Femur (tissue), 1 donor: ENCODE data around the gene BATF3.

ENCODE experiments used
- DNase-seq: peaks from one replicate; pipeline ENCODE4 v3.0.0-alpha.2; 2017

BATF3 gene

DNA sequence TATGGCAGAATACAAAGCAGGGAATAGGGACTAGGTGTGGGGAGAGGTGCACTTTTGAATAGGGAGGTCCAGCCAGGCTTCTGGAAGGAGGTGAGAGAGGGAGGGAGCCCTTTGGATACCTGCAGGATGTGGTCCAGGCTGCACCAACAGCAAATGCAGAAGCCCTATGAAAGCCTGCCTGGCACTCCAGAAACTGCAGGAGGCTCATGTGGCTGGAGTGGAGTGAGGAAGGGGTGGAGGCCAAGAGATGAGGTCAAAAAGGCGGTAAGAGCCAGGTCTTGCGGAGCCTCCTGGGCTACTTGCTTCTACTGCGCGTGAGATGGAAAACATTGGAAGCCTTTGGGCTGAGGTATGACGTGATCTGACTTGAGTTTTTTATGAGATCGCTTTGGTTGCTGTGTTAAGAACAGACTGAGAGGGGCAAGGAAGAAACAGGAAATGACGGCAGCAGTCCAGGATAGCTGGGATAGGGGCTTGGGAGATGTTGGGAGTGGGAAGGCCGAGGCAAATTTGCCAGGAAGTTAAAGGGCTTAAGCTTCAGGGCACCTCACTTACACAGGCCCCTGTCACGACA is 4.4 kb upstream of the BATF3 start:
- DNase-seq: no peak

DNA sequence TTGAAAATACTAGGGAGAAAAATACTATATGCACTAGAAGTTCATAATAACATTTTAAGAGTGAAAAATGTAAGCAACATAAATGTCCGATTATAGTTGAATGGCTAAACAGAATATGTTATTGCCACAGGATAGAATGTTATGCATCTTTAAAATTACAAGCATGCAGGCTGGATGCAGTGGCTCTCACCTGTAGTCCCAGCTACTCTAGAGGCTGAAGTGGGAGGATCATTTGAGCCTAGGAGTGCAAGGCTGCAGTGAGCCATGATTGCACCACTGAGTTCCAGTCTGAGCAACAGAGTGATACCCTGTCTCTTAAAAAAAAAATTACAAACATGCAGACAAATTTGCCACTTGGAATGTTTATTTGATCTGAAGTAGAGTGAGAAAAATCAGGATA is 3.0 kb upstream of the BATF3 start:
- no peak for DNase-seq

DNA sequence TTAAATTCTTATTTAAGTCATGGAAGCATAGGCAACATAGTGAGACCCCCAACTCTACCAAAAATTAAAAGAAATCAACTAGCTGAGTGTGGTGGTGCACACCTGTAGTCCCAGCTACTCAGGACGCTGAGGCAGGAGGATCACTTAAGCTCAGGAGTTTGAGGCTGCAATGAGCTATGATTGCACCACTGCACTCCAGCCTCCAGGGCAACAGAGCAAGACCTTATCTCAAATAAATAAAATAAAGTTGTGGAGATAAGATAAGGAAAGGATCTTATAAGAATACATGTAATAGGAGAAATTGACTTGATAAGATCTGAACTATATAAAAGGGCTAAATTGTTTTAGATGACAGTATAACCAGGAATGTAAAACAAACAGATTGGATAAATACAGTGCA is 2.3 kb upstream of the BATF3 start:
- no peak for DNase-seq

- peak; percentile 79 for DNase-seq
Measured at GRCh38 chr1:212700892-212701819, 1.5 kb upstream of the BATF3 start.

DNA sequence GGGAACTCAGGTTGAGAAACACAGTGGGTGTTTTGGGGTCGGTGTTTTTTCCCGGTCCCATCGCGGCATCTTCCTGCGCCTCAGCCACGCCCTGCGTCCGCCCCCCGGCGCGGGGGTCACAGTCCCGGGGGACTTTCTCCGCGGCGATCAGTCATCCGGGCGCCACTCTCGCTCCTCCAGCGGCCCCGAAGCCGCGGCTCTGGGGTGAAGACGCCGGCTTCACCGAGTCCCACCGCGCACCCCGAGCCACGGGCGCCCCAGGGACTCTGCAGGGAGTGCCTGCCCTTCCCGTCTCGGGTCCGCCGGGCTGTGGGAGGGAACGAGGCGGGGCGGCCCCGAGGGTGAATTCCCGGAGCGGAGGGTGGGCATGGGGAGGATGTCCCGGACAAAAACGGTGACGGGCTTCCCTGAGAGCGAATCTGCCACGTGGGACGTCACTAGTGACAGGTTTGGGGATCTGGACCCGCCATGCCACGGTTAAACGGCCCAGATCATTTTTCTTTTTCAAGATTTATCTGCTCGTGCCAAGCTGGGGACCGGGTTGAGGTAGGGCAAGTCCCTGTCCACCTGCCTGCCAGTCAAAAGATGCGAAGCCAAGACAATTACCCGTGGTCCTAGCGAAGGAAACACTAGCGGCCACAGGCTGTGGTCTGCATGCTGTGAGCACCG is 717 bp upstream of the BATF3 start:
- DNase-seq: peak; percentile 51

DNA sequence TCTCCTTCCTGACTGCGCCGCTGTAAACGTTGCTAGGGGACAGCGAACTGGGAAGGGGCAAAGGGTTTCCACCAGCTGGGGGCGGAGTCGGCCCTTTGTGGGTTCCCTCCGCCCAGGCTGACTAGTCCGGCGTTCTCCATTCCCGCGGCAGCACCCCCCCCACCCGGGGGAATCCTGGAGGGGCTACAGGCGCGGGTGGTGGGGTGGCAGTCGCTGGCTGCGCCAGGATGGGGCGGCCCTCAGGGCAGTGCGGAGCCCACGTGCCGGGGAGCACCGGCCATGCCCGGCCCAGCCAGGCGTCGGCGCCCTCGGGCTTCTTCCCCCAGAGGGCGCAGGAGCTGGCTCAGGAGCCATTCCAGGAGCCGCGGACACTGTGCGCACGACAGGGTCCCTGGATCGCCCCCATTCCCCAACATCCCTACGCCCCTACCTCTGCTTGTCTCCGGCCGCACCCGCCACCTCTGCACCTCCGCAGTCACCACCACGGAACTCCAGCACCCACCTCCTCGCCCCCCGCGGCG is 476 bp downstream of the BATF3 start:
- peak; percentile 59 for DNase-seq

GRCh38 chr1:212698467-212699103 is 1.1 kb downstream of the BATF3 start:
- DNase-seq: no peak

GRCh38 chr1:212696721-212697331 is 2.8 kb downstream of the BATF3 start:
- DNase-seq: no peak

- DNase-seq: no peak
Measured at GRCh38 chr1:212692774-212693644, 6.6 kb downstream of the BATF3 start.

DNA sequence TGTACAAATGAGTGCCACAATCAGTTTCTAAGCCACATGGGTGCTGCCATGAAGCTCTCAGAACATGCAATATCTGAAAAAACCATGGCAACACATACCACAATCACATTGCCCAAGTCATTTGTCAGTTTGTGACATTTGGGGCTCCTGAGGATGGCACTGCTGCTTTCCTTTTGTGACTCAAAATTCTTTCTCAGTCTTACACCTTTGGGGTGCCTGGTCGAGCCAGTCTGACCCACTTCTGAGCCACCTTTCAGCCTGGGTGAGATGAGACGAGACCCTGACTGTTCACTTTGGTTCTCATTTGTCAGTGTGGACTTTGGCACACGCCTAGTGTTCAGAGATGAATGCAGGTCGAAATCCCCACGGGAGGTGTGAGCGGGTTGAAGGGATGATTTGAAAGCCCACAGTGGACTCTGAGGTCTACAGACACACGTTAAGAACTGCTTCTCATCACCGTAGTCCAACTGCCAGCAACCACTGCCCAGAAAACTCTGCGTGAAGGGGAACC is 8.0 kb downstream of the BATF3 start:
- no peak for DNase-seq

DNA sequence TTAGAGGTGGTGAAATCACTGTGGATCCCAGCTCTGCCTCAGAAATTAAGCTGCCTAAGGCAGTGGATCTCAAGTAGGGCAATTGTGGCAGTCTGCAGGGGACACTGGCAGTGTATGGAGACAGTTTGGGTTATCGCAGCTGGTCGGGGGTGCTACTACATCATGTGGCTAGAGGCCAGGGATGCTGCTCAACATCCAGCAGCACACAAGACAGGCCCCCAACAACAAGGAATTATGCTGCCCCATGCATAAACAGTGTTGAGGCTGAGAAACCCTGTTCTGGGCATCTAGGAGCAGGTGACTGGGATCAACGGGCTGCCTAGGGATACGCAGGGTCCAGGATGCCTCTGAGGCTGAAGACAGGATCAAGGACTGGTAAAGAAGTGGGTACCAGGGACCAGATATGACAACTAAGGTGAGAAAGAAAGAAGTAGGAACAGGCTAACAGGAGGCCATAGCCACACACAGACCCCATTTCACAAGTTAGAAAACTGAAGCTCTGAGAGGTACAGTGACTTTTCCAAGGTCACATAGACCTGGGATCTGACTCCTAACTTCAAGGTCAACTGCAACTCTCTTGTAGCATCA is 8.7 kb downstream of the BATF3 start:
- no peak for DNase-seq

GRCh38 chr1:212689758-212690529 is 9.7 kb downstream of the BATF3 start:
- DNase-seq: no peak

DNA sequence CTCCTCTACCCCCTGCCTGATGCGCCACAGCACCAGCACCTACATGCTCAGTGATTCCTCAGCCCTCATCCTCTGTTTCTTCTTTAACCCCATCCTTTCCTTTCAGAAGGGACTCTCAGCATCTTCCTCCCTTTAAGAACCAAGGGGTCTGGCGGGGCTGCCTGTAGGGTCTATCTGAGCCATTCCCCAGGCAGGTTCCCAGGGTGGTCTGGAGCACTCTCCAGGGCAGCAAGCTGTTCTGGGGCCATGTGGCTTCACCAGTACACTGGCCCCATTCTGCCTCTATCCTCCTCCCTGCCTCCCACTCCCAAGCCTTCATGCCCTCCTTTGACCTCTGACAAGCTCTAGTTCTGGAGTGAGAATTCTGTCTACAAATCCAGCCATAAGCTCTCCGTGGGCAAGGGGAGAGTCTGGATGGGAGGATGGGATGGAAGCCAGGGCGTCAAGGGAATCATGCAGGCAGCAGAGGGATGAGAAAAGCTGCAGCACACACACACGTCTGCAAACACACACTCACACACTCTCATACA is 10.4 kb downstream of the BATF3 start:
- no peak for DNase-seq

DNA sequence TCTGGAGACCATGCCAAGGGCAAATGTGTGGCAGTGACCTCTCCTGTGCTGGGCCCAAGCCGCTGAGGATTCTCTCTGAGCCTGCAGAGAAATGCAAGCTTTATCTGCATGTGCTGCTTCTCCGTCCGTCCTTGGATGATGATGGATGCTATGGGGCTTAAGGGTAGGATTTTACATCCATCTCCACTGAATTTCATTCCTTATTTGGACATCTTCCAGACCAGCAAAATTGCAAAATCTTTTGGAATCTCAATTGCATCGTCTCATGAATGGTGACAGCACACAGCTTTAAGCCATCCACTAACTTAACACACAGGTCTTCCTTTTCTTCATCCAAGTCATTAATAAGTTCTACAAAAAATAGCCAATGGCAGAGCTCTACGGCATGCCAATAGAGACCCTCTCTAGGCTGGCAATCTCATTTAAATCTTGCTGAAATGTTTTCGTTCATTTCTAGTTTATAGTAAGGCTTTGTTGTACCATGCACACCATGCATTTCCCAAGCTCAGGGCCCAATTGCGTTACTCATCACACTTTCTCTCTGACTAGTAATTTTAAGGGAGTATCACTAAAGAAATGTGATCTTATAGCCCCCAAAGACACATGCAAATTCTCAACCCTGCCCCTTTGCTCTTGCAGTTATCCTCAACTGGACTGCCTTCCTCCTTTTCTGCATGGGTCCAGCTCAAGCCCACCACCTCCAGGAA is 11.1 kb downstream of the BATF3 start:
- DNase-seq: no peak

DNA sequence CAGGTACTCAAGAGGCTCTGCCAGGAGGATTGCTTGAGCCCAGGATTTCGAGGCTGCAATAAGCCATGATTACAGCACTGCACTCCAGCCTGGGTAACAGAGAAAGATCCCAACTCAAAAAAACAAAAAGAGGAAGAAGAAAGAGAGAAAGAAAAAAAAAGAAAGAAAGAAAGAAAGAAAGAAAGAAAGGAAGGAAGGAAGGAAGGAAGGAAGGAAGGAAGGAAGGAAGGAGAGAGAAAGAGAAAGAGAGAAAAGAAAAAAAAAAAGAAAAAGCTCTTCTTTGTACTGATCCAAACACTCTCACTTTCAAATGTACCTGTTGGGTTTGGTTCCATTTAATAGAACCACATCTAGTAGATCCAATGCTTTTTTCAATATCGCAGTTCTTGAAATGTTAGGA is 11.8 kb downstream of the BATF3 start:
- no peak for DNase-seq

DNA sequence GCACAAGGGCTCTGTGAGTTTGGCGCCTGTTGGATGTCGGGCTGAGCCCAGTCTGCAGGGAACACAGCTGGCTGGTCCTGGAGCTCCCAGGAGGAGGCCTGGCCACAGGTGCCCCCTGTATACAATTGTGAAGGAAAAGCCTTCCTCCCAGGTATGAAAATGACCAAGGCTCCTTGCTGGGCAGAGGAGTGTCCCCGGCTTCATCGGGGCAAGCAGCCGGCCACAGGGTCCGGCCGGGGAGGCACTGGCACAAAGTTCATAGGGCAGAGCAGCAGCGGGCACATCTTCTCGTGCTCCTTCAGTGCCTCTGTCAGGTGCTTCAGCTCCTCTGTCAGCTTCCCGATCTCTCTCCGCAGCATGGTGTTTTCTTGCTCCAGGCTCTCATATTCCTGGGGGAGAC is 13.0 kb downstream of the BATF3 start:
- DNase-seq: no peak

- DNase-seq: no peak
Measured at GRCh38 chr1:212686069-212686468, 13.6 kb downstream of the BATF3 start.

- no peak for DNase-seq
Measured at GRCh38 chr1:212685429-212685828, 14.2 kb downstream of the BATF3 start.

DNA sequence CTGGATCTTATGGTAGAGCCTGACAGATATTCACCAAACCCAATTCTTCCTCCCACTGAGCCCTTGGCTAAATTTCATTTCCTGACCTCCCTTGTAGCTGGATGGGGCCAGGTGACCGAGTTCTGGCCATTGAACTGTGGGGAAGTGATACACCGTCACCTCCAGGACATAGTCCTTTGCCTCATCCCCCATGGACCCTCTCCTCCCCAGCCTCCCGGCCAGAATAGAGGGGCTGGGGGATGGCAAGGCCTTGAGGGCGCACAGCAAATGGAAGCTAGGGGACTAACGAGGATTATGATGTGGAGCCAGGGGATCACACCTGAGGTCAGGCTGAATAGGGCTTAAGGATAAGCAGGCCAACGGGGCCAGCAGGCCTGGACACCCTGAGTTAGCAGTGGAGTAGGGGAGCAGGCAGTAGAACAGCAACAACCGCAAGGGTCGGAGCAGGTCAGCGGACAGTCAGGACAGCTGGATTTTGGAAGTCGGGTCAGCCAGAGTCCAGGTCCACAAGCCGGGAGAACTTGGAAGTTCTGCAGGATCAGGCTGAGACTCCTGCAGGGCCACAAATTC is 15.0 kb downstream of the BATF3 start:
- DNase-seq: no peak
